ENCODE measurements around the gene PIGB. TPM values are rescaled to one million over a fixed set of nuclear protein-coding genes. Genes with fewer than 3 reads are reported as not detected.
"Not testable (repeated sequence)": the region's sequence is repeated elsewhere in the genome, so short reads cannot be mapped to it uniquely, and the experiment has no call there.

The PIGB gene
- total and polyA plus RNA-seq, 2 of the 13 experiments (the other 11 are each of a cell fraction or from before 2014, with no cell fraction given): 14.5 to 19.1 TPM

GRCh38 chr15:55284426-55284825, 34.6 kb upstream of the PIGB start:
- Histone ChIP-seq H3K27me3 (ENCODE audit: control insufficient read depth in 1 of 2, insufficient read depth in 2 of 2, low read length in 2 of 2) (no peaks in the 10 kb centered on the region), H3K79me2 (ENCODE audit: insufficient read depth, low read length) (no peaks in the 10 kb centered on the region), H3K4me1 (ENCODE audit: insufficient read depth, low read length) (peaks cover 18% of the 10 kb centered on the region), H3K36me3 (replicated peaks in 1 of 2; ENCODE audit: control insufficient read depth in 1 of 2, insufficient read depth in 2 of 2, low read length in 2 of 2) (no peaks in the 10 kb centered on the region), H4K20me1 (ENCODE audit: insufficient read depth, low read length) (no peaks in the 10 kb centered on the region), H2AFZ (ENCODE audit: low read length) (no peak overlapping the region), H3K27ac (ENCODE audit: extremely low read length, insufficient read depth, low read length) (no peak overlapping the region), H3K4me3 (replicated peaks in 1 of 3; ENCODE audit: insufficient read depth in 1 of 3, low read depth in 2 of 3, low read length in 3 of 3) (no peak overlapping the region), H3K9ac (ENCODE audit: insufficient read depth, low read depth, low read length) (no peak overlapping the region), H3K9me3 (ENCODE audit: low read length) (no peaks in the 10 kb centered on the region), H3K4me2 (ENCODE audit: low read depth, low read length) (no peak overlapping the region)
- FAIRE-seq: no peak
- CTCF ChIA-PET (ENCODE audit: low intra/inter-chr PET ratio, low total read pairs): no interaction called here
- no peak for DNase-seq (ENCODE audit: low spot score)
- in situ Hi-C loops (cut with HindIII; ENCODE audit: extremely low pct_ligation_motif_present, low pct_unique_long_range_greater_than_20kb) (no loop called here), intact Hi-C loops (cut with micrococcal nuclease; ENCODE audit: unreplicated experiment) (no loop called here)
- POLR2A ChIA-PET: no interaction called here
- TF ChIP-seq KLF6 (CRISPR knock-in tag; IDR thresholded peaks at IDR 0.05): no peak
- no peak for TF ChIP-seq CC2D1A (CRISPR knock-in tag; IDR thresholded peaks at IDR 0.05)
- TF ChIP-seq, protein P1, sequence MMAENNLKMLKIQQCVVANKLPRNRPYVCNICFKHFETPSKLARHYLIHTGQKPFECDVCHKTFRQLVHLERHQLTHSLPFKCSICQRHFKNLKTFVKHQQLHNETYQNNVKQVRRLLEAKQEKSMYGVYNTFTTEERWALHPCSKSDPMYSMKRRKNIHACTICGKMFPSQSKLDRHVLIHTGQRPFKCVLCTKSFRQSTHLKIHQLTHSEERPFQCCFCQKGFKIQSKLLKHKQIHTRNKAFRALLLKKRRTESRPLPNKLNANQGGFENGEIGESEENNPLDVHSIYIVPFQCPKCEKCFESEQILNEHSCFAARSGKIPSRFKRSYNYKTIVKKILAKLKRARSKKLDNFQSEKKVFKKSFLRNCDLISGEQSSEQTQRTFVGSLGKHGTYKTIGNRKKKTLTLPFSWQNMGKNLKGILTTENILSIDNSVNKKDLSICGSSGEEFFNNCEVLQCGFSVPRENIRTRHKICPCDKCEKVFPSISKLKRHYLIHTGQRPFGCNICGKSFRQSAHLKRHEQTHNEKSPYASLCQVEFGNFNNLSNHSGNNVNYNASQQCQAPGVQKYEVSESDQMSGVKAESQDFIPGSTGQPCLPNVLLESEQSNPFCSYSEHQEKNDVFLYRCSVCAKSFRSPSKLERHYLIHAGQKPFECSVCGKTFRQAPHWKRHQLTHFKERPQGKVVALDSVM (CRISPR knock-in tag; IDR thresholded peaks at IDR 0.05): no peak
- TF ChIP-seq ATAD3A (CRISPR knock-in tag; IDR thresholded peaks at IDR 0.05): no peak
- no peak for TF ChIP-seq HDAC1 (CRISPR knock-in tag; IDR thresholded peaks at IDR 0.05)
- TF ChIP-seq ZNF17 (CRISPR knock-in tag; IDR thresholded peaks at IDR 0.05): no peak
- no peak for TF ChIP-seq ZNF792 (CRISPR knock-in tag; IDR thresholded peaks at IDR 0.05)
- no peak for TF ChIP-seq ZNF335 (CRISPR knock-in tag; IDR thresholded peaks at IDR 0.05)
- TF ChIP-seq ZKSCAN1 (IDR thresholded peaks at IDR 0.05; ENCODE audit: low read length): no peak
- TF ChIP-seq ZNF615 (CRISPR knock-in tag; IDR thresholded peaks at IDR 0.05; ENCODE audit: borderline replicate concordance): no peak
- TF ChIP-seq, protein P2, sequence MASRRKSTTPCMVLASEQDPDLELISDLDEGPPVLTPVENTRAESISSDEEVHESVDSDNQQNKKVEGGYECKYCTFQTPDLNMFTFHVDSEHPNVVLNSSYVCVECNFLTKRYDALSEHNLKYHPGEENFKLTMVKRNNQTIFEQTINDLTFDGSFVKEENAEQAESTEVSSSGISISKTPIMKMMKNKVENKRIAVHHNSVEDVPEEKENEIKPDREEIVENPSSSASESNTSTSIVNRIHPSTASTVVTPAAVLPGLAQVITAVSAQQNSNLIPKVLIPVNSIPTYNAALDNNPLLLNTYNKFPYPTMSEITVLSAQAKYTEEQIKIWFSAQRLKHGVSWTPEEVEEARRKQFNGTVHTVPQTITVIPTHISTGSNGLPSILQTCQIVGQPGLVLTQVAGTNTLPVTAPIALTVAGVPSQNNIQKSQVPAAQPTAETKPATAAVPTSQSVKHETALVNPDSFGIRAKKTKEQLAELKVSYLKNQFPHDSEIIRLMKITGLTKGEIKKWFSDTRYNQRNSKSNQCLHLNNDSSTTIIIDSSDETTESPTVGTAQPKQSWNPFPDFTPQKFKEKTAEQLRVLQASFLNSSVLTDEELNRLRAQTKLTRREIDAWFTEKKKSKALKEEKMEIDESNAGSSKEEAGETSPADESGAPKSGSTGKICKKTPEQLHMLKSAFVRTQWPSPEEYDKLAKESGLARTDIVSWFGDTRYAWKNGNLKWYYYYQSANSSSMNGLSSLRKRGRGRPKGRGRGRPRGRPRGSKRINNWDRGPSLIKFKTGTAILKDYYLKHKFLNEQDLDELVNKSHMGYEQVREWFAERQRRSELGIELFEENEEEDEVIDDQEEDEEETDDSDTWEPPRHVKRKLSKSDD (CRISPR knock-in tag; IDR thresholded peaks at IDR 0.05; ENCODE audit: low read depth): no peak
- TF ChIP-seq MXD1 (CRISPR knock-in tag; IDR thresholded peaks at IDR 0.05): no peak
- no peak for TF ChIP-seq ZNF207 (IDR thresholded peaks at IDR 0.05; ENCODE audit: borderline replicate concordance)
- no peak for ATAC-seq
- 90% methylated on average over 1 of the region's 1 CpG for WGBS (ENCODE audit: low lambda C conversion rate)
- BruUV-seq (replicated peaks): no TSS peak

DNA sequence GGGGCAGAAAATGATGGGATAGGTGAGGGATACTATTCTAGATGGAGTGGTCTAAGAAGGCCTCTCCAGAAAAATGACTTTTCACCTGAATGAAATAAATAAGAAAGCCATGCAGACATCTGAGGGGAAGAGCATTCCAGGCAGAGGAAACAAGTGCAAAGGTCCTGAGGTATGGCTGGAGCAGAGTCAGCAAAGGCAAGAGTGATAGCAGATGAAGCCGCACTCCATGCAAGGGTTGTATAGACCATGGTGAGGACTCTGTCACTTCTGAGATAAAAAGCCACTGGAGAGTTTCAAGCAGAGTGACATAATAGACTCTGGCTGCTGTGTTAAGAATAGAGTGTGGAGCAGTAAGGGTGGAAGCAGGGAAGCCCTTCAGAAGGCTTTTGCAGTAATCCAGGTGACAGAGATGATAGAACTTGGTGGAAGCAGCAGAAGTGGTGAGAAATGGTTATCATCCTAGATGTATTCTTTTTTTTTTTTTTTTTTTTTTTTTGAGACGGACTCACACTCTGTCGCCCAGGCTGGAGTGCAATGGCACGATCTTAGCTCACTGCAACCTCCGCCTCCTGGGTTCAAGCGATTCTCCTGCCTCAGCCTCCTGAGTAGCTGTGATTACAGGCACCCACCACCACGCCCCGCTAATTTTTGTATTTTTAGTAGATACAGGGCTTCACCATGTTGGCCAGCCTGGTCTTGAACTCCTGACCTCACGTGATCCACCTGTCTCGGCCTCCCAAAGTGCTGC, 32.4 kb upstream of the PIGB start:
- H3K4me2 ChIP-seq (ENCODE audit: low read depth, low read length); H4K20me1 ChIP-seq (ENCODE audit: insufficient read depth, low read length); H3K4me3 ChIP-seq (replicated peaks in 1 of 3; ENCODE audit: insufficient read depth in 1 of 3, low read depth in 2 of 3, low read length in 3 of 3); H3K36me3 ChIP-seq (replicated peaks in 1 of 2; ENCODE audit: control insufficient read depth in 1 of 2, insufficient read depth in 2 of 2, low read length in 2 of 2); H3K9ac ChIP-seq (ENCODE audit: insufficient read depth, low read depth, low read length); FAIRE-seq; H3K79me2 ChIP-seq (ENCODE audit: insufficient read depth, low read length); in situ Hi-C loops (cut with HindIII; ENCODE audit: extremely low pct_ligation_motif_present, low pct_unique_long_range_greater_than_20kb); BruUV-seq (replicated peaks); intact Hi-C loops (cut with micrococcal nuclease; ENCODE audit: unreplicated experiment); H3K9me3 ChIP-seq (ENCODE audit: low read length); CTCF ChIA-PET (ENCODE audit: low intra/inter-chr PET ratio, low total read pairs); H3K27ac ChIP-seq (ENCODE audit: extremely low read length, insufficient read depth, low read length); DNase-seq (ENCODE audit: low spot score); H2AFZ ChIP-seq (ENCODE audit: low read length); H3K27me3 ChIP-seq (ENCODE audit: control insufficient read depth in 1 of 2, insufficient read depth in 2 of 2, low read length in 2 of 2); ATAC-seq: not testable (repeated sequence)
- peaks cover 16% of the 10 kb centered on the region for H3K4me1 ChIP-seq (ENCODE audit: insufficient read depth, low read length)
- 90% methylated on average over 10 of the region's 10 CpGs for WGBS (ENCODE audit: low lambda C conversion rate)
- POLR2A ChIA-PET: interaction anchor here (0.7 kb wide), 1 partner anchor 63 kb away, joined by 3 read pairs; no protein-coding TSS in a partner anchor

Data from HepG2 (cell line).